Esophagus muscularis mucosa (tissue), 4 donors: Measurements from ENCODE around the gene AKAP12. TPM values are rescaled to one million over a fixed set of nuclear protein-coding genes. Genes with fewer than 3 reads are reported as not detected.

Experiments used
- DNase-seq: peaks from one replicate; pipeline ENCODE4 v3.0.0-alpha.2; 2017; ENCODE audit errors: extremely low spot score
- H3K27ac ChIP-seq, 4 donors: fragments of 200-600 bp; sonication (generic); replicated peaks in 1 of 4; 1 replicate in 3 of 4; 2 replicates in 1 of 4; pipeline ENCODE4 v1.5.1; 2016 to 2019; ENCODE audit warnings: mild to moderate bottlenecking in 1 of 4
- H3K27me3 ChIP-seq, 4 donors: fragments of 200-600 bp; sonication (generic); one replicate each; pipeline versions ENCODE4 v1.5.1 to v1.6.0; 2016 to 2019
- H3K36me3 ChIP-seq, 4 donors: fragments of 200-600 bp; sonication (generic); one replicate each; pipeline ENCODE4 v1.5.1; 2016 to 2019
- H3K4me1 ChIP-seq, 4 donors: fragments of 200-600 bp; sonication (generic); one replicate each; pipeline ENCODE4 v1.5.1; 2016 to 2019
- H3K4me3 ChIP-seq, 4 donors: fragments of 200-600 bp; sonication (generic); 1 replicate in 2 of 4; 2 replicates in 2 of 4; pipeline ENCODE4 v1.5.1; 2016 to 2019; ENCODE audit warnings: mild to moderate bottlenecking in 4 of 4, moderate library complexity in 1 of 4
- H3K9me3 ChIP-seq, 4 donors: fragments of 200-600 bp; sonication (generic); 1 replicate in 3 of 4; 2 replicates in 1 of 4; pipeline ENCODE4 v1.5.1; 2016 to 2019
- EP300 ChIP-seq: sonication (generic); formaldehyde crosslinking; IDR thresholded peaks from one replicate; pipeline ENCODE4 v1.6.1; 2017; ENCODE audit warnings: antibody characterized with exemption
- POLR2A ChIP-seq: fragments of 450-650 bp; IDR thresholded peaks from one replicate; pipeline ENCODE4 v1.6.1; 2017; ENCODE audit warnings: antibody characterized with exemption, moderate library complexity, mild to moderate bottlenecking, low read depth
- POLR2AphosphoS5 ChIP-seq, 2 donors: sonication (generic); formaldehyde crosslinking; IDR thresholded peaks; one replicate each; pipeline ENCODE4 v1.6.1; 2017; ENCODE audit warnings: antibody characterized with exemption in 2 of 2
- WGBS: methylation state at CpG from one replicate; pipeline ENCODE4 v1.1.5; 2018; 5-methylcytosine and 5-hydroxymethylcytosine counted together
- intact Hi-C: fragments of 100-400 bp; cut with DNase I; formaldehyde crosslinking; loops from one replicate; pipeline ENCODE4 v1.15.1; 2023
- total RNA-seq, 4 donors: library from RNA; depleted of rRNA; stranded (reverse); fragments of >200 nt; gene quantifications; one replicate each; pipeline versions ENCODE4 v1.1.0 to v1.2.1, GENCODE V29; 2016
- TF ChIP-seq, protein P1 (sequence below), 3 experiments: fragments of 200-600 bp in 2 of 3; fragments of 450-650 bp in 1 of 3; sonication (generic) in 2 of 3; IDR thresholded peaks; one replicate each; pipeline ENCODE4 v1.5.1; 2017 to 2019; ENCODE audit warnings: antibody characterized with exemption in 3 of 3, mild to moderate bottlenecking in 2 of 3, moderate library complexity in 1 of 3

AKAP12 gene
- total RNA-seq, 4 donors from 2014 or later: 108 to 215 (median 187) TPM

DNA sequence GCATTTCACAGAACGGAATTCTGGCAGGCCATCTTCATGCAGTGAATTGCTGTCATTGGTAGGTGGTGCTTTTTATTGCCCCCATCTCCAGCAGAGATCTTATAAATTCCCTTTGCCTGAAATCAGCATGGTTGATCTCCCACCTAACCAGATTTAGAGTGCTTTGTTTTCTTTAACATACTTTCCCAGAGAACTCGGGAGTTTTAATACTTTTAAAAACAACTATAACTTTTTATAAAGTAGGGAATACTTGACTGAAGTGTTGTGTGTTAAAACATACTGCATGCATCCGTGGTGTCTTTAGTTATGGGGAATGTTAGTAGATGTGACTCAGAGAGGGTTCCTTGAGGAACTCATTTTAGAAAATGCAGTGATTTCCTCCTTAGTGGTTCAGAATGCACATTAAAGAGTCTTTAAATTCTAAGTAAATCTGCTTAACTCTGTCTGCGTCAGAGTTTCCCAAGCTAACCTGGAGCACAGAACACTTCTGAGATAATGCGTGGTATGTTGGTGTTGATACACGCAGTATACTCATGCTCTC, 54.9 kb downstream of the AKAP12 start:
- no peaks in the 10 kb centered on the region for H3K9me3 ChIP-seq
- H3K27me3 ChIP-seq: no peaks in the 10 kb centered on the region
- peaks cover 15 to 81% (median 73%) of the 10 kb centered on the region in 4 donors for H3K4me1 ChIP-seq
- no peak overlapping the region for H3K4me3 ChIP-seq
- intact Hi-C loops: no loop called here
- WGBS: 79% methylated on average over 6 of the region's 6 CpGs
- H3K36me3 ChIP-seq: no peaks in the 10 kb centered on the region
- no peak for TF ChIP-seq POLR2AphosphoS5 (IDR thresholded peaks at IDR 0.05)
- TF ChIP-seq, protein P1, sequence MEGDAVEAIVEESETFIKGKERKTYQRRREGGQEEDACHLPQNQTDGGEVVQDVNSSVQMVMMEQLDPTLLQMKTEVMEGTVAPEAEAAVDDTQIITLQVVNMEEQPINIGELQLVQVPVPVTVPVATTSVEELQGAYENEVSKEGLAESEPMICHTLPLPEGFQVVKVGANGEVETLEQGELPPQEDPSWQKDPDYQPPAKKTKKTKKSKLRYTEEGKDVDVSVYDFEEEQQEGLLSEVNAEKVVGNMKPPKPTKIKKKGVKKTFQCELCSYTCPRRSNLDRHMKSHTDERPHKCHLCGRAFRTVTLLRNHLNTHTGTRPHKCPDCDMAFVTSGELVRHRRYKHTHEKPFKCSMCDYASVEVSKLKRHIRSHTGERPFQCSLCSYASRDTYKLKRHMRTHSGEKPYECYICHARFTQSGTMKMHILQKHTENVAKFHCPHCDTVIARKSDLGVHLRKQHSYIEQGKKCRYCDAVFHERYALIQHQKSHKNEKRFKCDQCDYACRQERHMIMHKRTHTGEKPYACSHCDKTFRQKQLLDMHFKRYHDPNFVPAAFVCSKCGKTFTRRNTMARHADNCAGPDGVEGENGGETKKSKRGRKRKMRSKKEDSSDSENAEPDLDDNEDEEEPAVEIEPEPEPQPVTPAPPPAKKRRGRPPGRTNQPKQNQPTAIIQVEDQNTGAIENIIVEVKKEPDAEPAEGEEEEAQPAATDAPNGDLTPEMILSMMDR (IDR thresholded peaks at IDR 0.05): no peak
- TF ChIP-seq EP300: no peak
- TF ChIP-seq POLR2A: no peak
- H3K27ac ChIP-seq: peak overlapping the region in 3 of 4 donors; percentile 79 to 84 (median 82)
- DNase-seq: no peak

GRCh38 chr6:151297886-151298285, 58.1 kb downstream of the AKAP12 start:
- peaks cover 7 to 64% (median 58%) of the 10 kb centered on the region in 4 donors for H3K4me1 ChIP-seq
- TF ChIP-seq, protein P1 (IDR thresholded peaks at IDR 0.05): no peak
- TF ChIP-seq POLR2A (no peak), EP300 (no peak), POLR2AphosphoS5 (IDR thresholded peaks at IDR 0.05) (no peak)
- 70% methylated on average over 6 of the region's 6 CpGs for WGBS
- DNase-seq: no peak
- H3K27ac ChIP-seq: peak overlapping the region in 1 of 4 donors; percentile 4
- no peaks in the 10 kb centered on the region for H3K9me3 ChIP-seq
- no peaks in the 10 kb centered on the region for H3K27me3 ChIP-seq
- H3K4me3 ChIP-seq: no peak overlapping the region
- no peaks in the 10 kb centered on the region for H3K36me3 ChIP-seq
- intact Hi-C loops: no loop called here

- Histone ChIP-seq H3K4me3 (no peak overlapping the region), H3K4me1 (peaks cover 3 to 52% (median 47%) of the 10 kb centered on the region in 4 donors), H3K27ac (peak overlapping the region in 2 of 4 donors; percentile 39 to 42), H3K36me3 (no peaks in the 10 kb centered on the region), H3K27me3 (no peaks in the 10 kb centered on the region), H3K9me3 (no peaks in the 10 kb centered on the region)
- 44% methylated on average over 4 of the region's 4 CpGs for WGBS
- no peak for TF ChIP-seq EP300
- TF ChIP-seq POLR2A: no peak
- TF ChIP-seq, protein P1 (IDR thresholded peaks at IDR 0.05): no peak
- no peak for TF ChIP-seq POLR2AphosphoS5 (IDR thresholded peaks at IDR 0.05)
- intact Hi-C loops: no loop called here
- no peak for DNase-seq
Measured at GRCh38 chr6:151299011-151299410, 59.2 kb downstream of the AKAP12 start.

DNA sequence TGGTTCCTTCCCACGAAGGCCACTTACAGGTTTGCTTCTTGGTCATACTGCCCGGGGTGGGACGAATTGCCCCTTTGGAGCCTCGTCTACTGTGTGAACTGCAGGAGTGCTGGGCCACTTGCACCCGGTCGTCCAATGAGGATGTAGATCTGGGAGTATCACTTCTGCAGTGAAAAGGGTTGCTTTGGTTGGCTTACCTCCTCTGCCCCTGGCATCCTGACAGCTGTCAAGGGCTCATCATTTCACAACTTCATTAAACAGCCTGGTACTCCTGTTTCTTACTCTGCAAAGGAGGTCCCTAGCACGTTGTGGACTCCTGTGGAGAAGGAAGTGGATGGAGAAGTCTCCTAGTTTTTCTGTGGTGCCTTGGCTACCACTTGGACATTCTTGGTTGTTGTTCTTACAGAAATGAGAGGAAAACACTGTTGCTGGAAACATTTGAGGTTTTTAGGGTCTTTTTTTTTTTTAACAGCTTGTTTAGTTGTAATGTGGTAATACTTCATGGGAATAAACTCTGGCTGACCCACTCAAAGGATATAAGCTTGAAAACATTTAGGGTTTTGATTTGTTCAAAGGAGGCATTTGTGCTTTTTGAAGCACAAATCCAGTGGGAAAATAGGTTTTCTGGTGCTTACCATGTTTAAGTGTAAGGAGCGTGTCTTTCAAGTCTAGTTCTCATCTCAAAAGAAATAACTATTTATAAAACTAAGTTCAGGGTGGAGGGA, 60.7 kb downstream of the AKAP12 start:
- Histone ChIP-seq H3K9me3 (no peaks in the 10 kb centered on the region), H3K27ac (peak overlapping the region in 1 of 4 donors; percentile 45), H3K36me3 (no peaks in the 10 kb centered on the region), H3K4me3 (no peak overlapping the region), H3K4me1 (peaks cover 3 to 45% (median 34%) of the 10 kb centered on the region in 4 donors), H3K27me3 (no peaks in the 10 kb centered on the region)
- TF ChIP-seq EP300: no peak
- no peak for TF ChIP-seq POLR2A
- TF ChIP-seq POLR2AphosphoS5 (IDR thresholded peaks at IDR 0.05): no peak
- TF ChIP-seq, protein P1 (IDR thresholded peaks at IDR 0.05): no peak
- 73% methylated on average over 8 of the region's 8 CpGs for WGBS
- intact Hi-C loops: no loop called here
- no peak for DNase-seq
